Posterior cingulate gyrus (tissue), 11 donors: ENCODE data around the gene MT4.
"Not testable (repeated sequence)": the region's sequence is repeated elsewhere in the genome, so short reads cannot be mapped to it uniquely, and the experiment has no call there.

ENCODE experiments used
- DNase-seq, 10 donors: peaks; one replicate each; pipeline versions ENCODE4 v3.0.0 to v3.0.0-alpha.2; 2020 to 2021; ENCODE audit warnings: mixed read lengths in 3 of 10
- intact Hi-C: fragments of 100-400 bp; cut with DNase I; formaldehyde crosslinking; loops from one replicate; pipeline ENCODE4 v1.15.1; 2023

MT4 gene

GRCh38 chr16:56554441-56554840 lies 10.4 kb upstream of the MT4 start:
- intact Hi-C loops, result no loop called here
- DNase-seq, result peak in 1 of 10 donors; percentile 40

GRCh38 chr16:56558024-56558747 lies 6.7 kb upstream of the MT4 start:
- peak; percentile 58 to 94 (median 76) for DNase-seq

GRCh38 chr16:56559109-56559508 lies 5.8 kb upstream of the MT4 start:
- no peak for DNase-seq
- intact Hi-C loops, result no loop called here

More at GRCh38 chr16:56558024-56558747, 6.7 kb upstream of the MT4 start:
- intact Hi-C loops, result no loop called here

- no peak for DNase-seq
- intact Hi-C loops, result no loop called here
Observed at GRCh38 chr16:56560447-56560846, 4.4 kb upstream of the MT4 start.

- intact Hi-C loops, result no loop called here
Observed at GRCh38 chr16:56561126-56561525, 3.7 kb upstream of the MT4 start.

GRCh38 chr16:56569971-56570370 lies 5.1 kb downstream of the MT4 start:
- DNase-seq, result peak in 1 of 10 donors; percentile 47
- intact Hi-C loops, result no loop called here

More at GRCh38 chr16:56561126-56561525, 3.7 kb upstream of the MT4 start:
- DNase-seq, result peak in 1 of 10 donors; percentile 52

GRCh38 chr16:56571525-56571924 lies 6.7 kb downstream of the MT4 start:
- DNase-seq, result peak in 1 of 10 donors; percentile 53
- intact Hi-C loops, result no loop called here

- DNase-seq, result no peak
- intact Hi-C loops, result no loop called here
Observed at GRCh38 chr16:56574625-56575024, 9.8 kb downstream of the MT4 start.

GRCh38 chr16:56576585-56577299 lies 11.9 kb downstream of the MT4 start:
- intact Hi-C loops, result no loop called here
- peak in 5 of 10 donors; percentile 50 to 91 (median 63) for DNase-seq

GRCh38 chr16:56577300-56577625 lies 12.4 kb downstream of the MT4 start:
- intact Hi-C loops, result no loop called here
- no peak for DNase-seq

- intact Hi-C loops, result no loop called here
Observed at GRCh38 chr16:56580391-56581048, 15.6 kb downstream of the MT4 start.

GRCh38 chr16:56582911-56583310 lies 18.0 kb downstream of the MT4 start:
- intact Hi-C loops, DNase-seq: not testable (repeated sequence)

More at GRCh38 chr16:56580391-56581048, 15.6 kb downstream of the MT4 start:
- DNase-seq, result no peak

GRCh38 chr16:56583351-56584168 lies 18.7 kb downstream of the MT4 start:
- intact Hi-C loops, result no loop called here
- no peak for DNase-seq

- intact Hi-C loops, result no loop called here
- peak in 1 of 10 donors; percentile 66 for DNase-seq
Observed at GRCh38 chr16:56584276-56584675, 19.4 kb downstream of the MT4 start.

- no peak for DNase-seq
- intact Hi-C loops, result no loop called here
Observed at GRCh38 chr16:56588781-56589140, 23.9 kb downstream of the MT4 start.

GRCh38 chr16:56589141-56590039 lies 24.5 kb downstream of the MT4 start, which contains the start of gene MT3:
Gene MT3, plus strand, starts transcription at chr16:56589528. Its CDS starts 63 bp downstream, at chr16:56589591.
- DNase-seq, result peak; percentile 74 to 98 (median 87)
- intact Hi-C loops, result no loop called here

- no peak for DNase-seq
- intact Hi-C loops, result no loop called here
Observed at GRCh38 chr16:56591377-56592060, 26.6 kb downstream of the MT4 start.

GRCh38 chr16:56593573-56594291 lies 28.9 kb downstream of the MT4 start:
- no peak for DNase-seq
- intact Hi-C loops, result no loop called here
